Neural cell (in vitro differentiated cells): ENCODE results near the gene SLC26A11.

Experiments
- EZH2 ChIP-seq: fragments of 200-600, 300-800 bp; shearing (Covaris generic), sonication (generic); IDR thresholded peaks from 2 replicates; pipeline ENCODE4 v1.6.1; 2014; ENCODE audit warnings: antibody characterized with exemption, low read length, borderline replicate concordance, mild to moderate bottlenecking; ENCODE audit not compliant: insufficient read depth, poor library complexity, severe bottlenecking
- POLR2AphosphoS5 ChIP-seq: IDR thresholded peaks from 2 replicates; pipeline ENCODE4 v1.6.1; 2012
- RAD21 ChIP-seq: fragments of 450-650 bp; conservative IDR thresholded peaks from 2 replicates; pipeline ENCODE4 v1.6.1; 2014; ENCODE audit warnings: antibody characterized with exemption, mild to moderate bottlenecking, moderate library complexity
- TF ChIP-seq, protein P1 (sequence below): fragments of 450-650 bp; IDR thresholded peaks from 2 replicates; pipeline ENCODE4 v1.5.1; 2014; ENCODE audit warnings: antibody characterized with exemption, mild to moderate bottlenecking, moderate library complexity; ENCODE audit not compliant: poor library complexity, severe bottlenecking
- TF ChIP-seq, protein P2 (sequence below): IDR thresholded peaks from 2 replicates; pipeline ENCODE4 v1.6.1; 2012; ENCODE audit warnings: borderline replicate concordance

DNA sequence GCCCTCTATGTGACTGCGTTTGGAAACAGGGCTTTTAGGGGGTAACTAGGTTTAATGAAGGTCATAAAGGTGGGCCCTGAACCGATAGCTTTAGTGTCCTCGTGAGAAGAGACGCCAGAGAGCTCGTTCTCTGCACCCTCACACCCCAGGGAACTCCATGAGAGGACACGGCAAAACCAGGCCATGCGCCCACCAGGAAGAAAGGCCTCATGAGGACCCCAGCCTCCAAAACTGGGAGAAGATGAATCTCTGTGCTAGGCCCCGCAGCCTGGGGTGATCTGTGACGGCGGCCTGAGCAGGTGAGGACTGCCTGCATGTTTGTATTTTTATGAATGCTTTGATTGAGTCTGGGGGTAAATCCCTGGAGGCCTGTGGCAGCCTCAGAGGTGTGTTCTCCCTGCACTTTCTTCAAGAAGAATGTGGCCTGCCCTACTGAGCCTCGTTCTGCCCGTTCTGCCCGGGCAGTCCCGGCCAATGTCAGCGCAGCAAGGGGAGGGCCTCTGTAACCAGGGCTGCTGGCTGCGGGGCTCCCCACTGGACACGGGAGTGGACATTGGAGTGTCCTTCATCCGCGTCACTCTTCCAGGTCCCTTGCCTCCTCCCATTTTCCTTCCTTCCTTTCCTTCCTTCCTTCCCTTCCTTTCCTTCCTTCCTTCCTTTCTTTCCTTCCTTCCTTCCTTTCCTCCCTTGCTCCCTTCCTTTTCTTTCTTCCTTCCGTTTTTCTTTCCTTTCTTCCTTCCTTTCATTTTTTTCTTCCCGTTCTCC is 33.6 kb downstream of the SLC26A11 start:
- TF ChIP-seq RAD21 (no peak), EZH2 (no peak), POLR2AphosphoS5 (no peak)
- TF ChIP-seq, protein P1, sequence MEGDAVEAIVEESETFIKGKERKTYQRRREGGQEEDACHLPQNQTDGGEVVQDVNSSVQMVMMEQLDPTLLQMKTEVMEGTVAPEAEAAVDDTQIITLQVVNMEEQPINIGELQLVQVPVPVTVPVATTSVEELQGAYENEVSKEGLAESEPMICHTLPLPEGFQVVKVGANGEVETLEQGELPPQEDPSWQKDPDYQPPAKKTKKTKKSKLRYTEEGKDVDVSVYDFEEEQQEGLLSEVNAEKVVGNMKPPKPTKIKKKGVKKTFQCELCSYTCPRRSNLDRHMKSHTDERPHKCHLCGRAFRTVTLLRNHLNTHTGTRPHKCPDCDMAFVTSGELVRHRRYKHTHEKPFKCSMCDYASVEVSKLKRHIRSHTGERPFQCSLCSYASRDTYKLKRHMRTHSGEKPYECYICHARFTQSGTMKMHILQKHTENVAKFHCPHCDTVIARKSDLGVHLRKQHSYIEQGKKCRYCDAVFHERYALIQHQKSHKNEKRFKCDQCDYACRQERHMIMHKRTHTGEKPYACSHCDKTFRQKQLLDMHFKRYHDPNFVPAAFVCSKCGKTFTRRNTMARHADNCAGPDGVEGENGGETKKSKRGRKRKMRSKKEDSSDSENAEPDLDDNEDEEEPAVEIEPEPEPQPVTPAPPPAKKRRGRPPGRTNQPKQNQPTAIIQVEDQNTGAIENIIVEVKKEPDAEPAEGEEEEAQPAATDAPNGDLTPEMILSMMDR = no peak
- TF ChIP-seq, protein P2, sequence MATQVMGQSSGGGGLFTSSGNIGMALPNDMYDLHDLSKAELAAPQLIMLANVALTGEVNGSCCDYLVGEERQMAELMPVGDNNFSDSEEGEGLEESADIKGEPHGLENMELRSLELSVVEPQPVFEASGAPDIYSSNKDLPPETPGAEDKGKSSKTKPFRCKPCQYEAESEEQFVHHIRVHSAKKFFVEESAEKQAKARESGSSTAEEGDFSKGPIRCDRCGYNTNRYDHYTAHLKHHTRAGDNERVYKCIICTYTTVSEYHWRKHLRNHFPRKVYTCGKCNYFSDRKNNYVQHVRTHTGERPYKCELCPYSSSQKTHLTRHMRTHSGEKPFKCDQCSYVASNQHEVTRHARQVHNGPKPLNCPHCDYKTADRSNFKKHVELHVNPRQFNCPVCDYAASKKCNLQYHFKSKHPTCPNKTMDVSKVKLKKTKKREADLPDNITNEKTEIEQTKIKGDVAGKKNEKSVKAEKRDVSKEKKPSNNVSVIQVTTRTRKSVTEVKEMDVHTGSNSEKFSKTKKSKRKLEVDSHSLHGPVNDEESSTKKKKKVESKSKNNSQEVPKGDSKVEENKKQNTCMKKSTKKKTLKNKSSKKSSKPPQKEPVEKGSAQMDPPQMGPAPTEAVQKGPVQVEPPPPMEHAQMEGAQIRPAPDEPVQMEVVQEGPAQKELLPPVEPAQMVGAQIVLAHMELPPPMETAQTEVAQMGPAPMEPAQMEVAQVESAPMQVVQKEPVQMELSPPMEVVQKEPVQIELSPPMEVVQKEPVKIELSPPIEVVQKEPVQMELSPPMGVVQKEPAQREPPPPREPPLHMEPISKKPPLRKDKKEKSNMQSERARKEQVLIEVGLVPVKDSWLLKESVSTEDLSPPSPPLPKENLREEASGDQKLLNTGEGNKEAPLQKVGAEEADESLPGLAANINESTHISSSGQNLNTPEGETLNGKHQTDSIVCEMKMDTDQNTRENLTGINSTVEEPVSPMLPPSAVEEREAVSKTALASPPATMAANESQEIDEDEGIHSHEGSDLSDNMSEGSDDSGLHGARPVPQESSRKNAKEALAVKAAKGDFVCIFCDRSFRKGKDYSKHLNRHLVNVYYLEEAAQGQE = no peak
